ENCODE results near the gene UBE2M.

The UBE2M gene

DNA sequence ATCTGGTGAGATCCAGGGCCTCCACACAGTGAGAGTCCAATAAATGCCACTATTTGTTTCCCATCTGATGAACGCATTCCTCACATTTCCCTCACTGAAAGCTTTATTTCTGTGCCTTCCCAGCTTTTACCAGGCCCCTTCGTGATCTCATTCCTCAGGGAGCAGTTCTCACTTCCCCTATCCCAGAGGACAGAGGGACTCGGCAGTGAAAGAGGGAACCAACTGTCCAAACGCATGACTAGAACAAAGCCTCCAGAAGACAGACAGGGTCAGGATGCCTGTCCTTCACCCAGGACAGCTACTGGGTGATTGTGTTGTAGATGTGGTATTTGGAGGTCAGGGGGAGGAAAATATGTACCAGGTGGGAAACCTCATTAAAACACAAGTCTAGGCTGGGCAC is 36.8 kb downstream of the UBE2M start:
- no peak for DNase-seq (ENCODE audit: low read depth)
- TF ChIP-seq, protein P1, sequence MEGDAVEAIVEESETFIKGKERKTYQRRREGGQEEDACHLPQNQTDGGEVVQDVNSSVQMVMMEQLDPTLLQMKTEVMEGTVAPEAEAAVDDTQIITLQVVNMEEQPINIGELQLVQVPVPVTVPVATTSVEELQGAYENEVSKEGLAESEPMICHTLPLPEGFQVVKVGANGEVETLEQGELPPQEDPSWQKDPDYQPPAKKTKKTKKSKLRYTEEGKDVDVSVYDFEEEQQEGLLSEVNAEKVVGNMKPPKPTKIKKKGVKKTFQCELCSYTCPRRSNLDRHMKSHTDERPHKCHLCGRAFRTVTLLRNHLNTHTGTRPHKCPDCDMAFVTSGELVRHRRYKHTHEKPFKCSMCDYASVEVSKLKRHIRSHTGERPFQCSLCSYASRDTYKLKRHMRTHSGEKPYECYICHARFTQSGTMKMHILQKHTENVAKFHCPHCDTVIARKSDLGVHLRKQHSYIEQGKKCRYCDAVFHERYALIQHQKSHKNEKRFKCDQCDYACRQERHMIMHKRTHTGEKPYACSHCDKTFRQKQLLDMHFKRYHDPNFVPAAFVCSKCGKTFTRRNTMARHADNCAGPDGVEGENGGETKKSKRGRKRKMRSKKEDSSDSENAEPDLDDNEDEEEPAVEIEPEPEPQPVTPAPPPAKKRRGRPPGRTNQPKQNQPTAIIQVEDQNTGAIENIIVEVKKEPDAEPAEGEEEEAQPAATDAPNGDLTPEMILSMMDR (conservative IDR thresholded peaks at IDR 0.05; ENCODE audit: low read depth, low read length), result no peak
- no peak overlapping the region for H3K4me3 ChIP-seq (ENCODE audit: low read depth, low read length)

GRCh38 chr19:58520257-58520599 is 38.2 kb downstream of the UBE2M start:
- DNase-seq (ENCODE audit: low read depth), result no peak
- TF ChIP-seq, protein P1 (conservative IDR thresholded peaks at IDR 0.05; ENCODE audit: low read depth, low read length), result no peak
- H3K4me3 ChIP-seq (ENCODE audit: low read depth, low read length), result peak overlapping the region; percentile 93

DNA sequence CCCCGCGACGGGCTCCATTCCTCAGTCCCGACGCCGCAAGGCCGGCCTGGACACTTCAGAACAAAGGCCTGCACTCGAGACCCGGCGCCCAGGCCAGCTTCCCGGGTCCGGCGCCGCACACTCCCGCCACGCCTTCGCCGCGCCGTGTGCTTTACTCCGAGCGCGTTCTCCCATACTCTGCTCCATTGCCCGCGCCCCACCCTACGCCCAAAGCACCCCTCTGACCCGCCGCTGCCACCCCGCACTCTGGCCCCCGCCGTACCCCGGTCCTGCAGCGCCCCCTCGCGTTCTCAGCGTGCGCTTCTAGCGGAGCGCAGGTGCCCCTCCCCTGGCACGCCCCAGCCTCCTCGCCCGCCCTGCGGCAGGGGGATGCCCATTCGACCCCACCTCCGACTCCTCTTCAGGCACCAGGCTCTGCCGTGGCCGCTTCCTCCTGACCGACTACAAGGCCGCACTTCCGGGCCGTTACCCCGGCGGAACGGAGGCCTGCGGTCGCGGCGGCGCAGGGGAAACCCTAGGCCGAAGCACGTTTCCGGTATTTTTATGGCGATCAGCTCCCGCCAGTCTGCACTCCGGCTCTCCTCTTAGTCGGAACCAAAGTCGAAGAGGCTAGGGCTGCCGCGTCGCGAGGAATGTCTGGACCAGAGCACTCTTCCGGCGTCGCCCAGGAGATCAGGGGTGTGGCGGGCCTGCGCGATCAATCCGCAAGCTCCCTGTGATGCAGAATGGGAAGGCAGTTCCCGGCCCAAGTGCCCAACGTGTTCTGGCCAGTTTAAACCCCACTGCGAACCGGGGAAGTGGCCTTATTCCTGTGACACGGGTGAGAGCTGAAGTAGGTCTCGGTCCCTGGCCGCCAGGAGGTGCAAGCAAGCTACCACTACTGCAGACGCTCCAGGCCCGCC is 38.8 kb downstream of the UBE2M start, which contains the start of gene ZBTB45:
TSS of gene ZBTB45 (minus strand) at position 456 of the 902 bp plus-strand sequence. CDS start 2,137 bp downstream, outside the sequence.
- H3K4me3 ChIP-seq (ENCODE audit: low read depth, low read length), result peak within 1 kb of the TSS; percentile 93
- TF ChIP-seq, protein P1 (conservative IDR thresholded peaks at IDR 0.05; ENCODE audit: low read depth, low read length), result peak; percentile 76
- DNase-seq (ENCODE audit: low read depth), result peak; percentile 98

GRCh38 chr19:58519087-58519354 is 39.4 kb downstream of the UBE2M start:
- TF ChIP-seq, protein P1 (conservative IDR thresholded peaks at IDR 0.05; ENCODE audit: low read depth, low read length), result peak; percentile 87
- peak; percentile 82 for DNase-seq (ENCODE audit: low read depth)
- peak overlapping the region; percentile 93 for H3K4me3 ChIP-seq (ENCODE audit: low read depth, low read length)

DNA sequence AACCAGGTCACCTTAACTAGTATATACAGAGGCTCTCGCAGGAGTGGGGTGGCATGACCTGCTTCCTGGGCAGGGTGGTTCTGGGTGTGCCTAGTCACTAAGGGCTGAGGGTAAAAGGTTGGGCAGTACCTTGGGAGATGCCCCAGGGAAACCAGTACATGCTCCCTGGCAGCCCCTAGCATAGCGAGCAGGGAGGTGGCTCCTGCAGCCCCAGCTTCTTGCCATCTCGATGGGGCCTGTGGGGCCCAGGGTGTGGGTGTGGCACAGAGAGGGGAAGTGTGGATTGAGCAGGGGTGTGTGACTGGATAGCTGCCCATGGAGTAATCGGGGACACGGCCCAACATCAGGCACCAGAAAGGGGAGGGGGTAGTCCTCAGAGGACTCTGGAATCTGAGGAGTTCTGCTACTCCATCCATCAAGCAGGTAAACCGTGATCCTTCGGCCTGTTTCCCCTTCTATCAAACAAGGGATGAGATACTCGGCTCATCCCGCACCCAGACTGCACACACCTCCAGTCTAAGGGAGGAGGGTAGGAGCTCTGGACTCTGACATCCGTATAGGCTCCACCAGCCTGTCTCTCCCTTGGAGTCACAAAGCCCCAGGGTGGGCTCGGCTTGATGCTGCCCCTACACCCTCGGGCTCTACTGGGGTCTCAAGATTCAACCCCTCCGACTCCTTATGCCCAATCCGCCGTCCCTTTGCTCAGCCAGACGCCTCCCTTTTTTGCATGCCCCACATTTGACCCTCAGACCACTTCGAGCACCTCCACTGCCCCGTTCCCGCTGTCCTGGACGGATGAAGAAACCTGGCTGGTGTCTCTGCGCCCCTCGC is 39.9 kb downstream of the UBE2M start:
- TF ChIP-seq, protein P1 (conservative IDR thresholded peaks at IDR 0.05; ENCODE audit: low read depth, low read length), result no peak
- no peak for DNase-seq (ENCODE audit: low read depth)

DNA sequence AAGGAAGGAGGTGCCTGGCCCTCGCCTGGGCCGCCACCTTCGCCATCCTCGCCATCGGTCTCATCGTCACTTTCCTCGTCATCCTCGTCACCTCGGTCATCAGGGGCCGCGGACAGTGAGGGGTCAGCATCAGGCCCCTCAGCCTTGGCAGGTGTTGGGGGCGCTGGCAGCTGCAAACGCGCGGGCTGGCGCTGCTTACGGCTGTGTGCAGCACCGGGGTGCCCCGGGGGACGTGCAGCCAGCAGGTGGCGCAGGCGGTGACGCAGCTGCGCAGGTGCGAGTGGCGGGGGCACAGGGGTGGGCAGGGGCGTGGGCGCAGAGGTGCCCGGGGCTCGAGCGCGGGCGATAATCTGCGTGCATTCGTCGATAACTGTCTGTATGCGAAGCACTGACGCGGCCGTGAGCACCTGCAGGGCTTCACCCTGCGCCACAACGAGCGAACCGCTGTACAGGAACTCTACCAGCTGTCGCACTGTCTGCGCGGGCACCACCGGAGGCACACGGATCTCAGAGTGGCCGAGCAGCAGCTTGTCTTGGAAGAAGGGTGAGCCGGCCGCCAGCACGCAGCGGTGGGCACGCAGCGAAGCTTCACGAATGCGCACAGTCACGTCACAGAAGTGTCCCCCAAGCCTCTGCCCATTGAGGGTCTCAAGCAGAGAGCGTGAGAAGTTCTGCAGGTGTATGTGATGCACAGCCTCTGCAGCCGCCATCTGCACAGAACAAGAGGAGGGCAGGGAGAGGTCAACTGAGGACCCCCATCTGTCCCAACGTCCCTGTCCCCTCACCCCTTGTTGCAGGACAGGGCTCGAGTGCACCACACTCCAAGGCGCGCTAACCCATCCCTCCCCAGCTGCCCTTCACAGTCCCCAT is 41.2 kb downstream of the UBE2M start:
- no peak overlapping the region for H3K4me3 ChIP-seq (ENCODE audit: low read depth, low read length)
- DNase-seq (ENCODE audit: low read depth), result no peak
- TF ChIP-seq, protein P1 (conservative IDR thresholded peaks at IDR 0.05; ENCODE audit: low read depth, low read length), result no peak

More for the DNA sequence above, 39.9 kb downstream of the UBE2M start:
- H3K4me3 ChIP-seq (ENCODE audit: low read depth, low read length), result peak overlapping the region; percentile 93

Measured in choroid plexus epithelial cell (primary cell).